Transverse colon (tissue), 3 donors: Measurements from ENCODE around the gene ZNF784.

Experiments used
- POLR2A ChIP-seq: fragments of 450-650 bp; IDR thresholded peaks from one replicate; pipeline ENCODE4 v1.6.1; 2016; ENCODE audit warnings: antibody characterized with exemption, mild to moderate bottlenecking, moderate library complexity
- TF ChIP-seq, protein P1 (sequence below), 5 experiments: fragments of 200-600 bp in 3 of 5; fragments of 450-650 bp in 2 of 5; sonication (generic) in 3 of 5; IDR thresholded peaks; 1 replicate in 2 of 5; 2 replicates in 3 of 5; pipeline ENCODE4 v1.5.1; 2016 to 2017; ENCODE audit warnings: antibody characterized with exemption in 5 of 5, inconsistent platforms in 3 of 5, mild to moderate bottlenecking in 2 of 5, moderate library complexity in 1 of 5

DNA sequence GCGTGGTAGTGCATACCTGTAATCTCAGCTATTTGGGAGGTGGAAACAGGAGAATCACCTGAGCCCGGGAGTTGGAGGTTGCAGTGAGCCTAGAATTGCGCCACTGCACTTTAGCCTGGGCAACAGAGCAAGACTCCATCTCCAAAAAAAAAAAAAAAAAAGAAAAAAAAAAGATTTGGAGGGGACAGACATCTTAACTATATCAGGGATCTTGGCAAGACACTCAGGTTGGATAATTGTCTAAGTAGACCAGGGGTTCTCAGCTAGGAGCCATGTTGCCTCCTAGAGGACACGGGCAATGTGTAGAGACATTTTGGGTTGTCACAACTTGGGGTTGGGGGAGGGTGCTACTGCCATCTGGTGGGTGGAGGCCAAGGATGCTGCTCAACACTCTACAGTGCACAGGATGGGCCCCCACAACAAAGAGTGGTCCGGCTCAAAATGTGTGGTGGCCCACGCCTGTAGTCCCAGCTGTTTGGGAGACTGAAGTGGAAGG, 14.5 kb upstream of the ZNF784 start:
- TF ChIP-seq, protein P1, sequence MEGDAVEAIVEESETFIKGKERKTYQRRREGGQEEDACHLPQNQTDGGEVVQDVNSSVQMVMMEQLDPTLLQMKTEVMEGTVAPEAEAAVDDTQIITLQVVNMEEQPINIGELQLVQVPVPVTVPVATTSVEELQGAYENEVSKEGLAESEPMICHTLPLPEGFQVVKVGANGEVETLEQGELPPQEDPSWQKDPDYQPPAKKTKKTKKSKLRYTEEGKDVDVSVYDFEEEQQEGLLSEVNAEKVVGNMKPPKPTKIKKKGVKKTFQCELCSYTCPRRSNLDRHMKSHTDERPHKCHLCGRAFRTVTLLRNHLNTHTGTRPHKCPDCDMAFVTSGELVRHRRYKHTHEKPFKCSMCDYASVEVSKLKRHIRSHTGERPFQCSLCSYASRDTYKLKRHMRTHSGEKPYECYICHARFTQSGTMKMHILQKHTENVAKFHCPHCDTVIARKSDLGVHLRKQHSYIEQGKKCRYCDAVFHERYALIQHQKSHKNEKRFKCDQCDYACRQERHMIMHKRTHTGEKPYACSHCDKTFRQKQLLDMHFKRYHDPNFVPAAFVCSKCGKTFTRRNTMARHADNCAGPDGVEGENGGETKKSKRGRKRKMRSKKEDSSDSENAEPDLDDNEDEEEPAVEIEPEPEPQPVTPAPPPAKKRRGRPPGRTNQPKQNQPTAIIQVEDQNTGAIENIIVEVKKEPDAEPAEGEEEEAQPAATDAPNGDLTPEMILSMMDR (IDR thresholded peaks at IDR 0.05): peak in 4 of 5 experiments; percentile 20 to 36 (median 32)
- TF ChIP-seq POLR2A: no peak
